ENCODE measurements around the gene NFIX.
"Not testable (repeated sequence)": the region's sequence is repeated elsewhere in the genome, so short reads cannot be mapped to it uniquely, and the experiment has no call there.

The NFIX gene

GRCh38 chr19:12957389-12957952, 37.8 kb upstream of the NFIX start:
- not testable (repeated sequence) for DNase-seq (ENCODE audit: low read depth)

- no peak for DNase-seq (ENCODE audit: low read depth)
Observed at GRCh38 chr19:12959481-12959880, 35.8 kb upstream of the NFIX start.

DNA sequence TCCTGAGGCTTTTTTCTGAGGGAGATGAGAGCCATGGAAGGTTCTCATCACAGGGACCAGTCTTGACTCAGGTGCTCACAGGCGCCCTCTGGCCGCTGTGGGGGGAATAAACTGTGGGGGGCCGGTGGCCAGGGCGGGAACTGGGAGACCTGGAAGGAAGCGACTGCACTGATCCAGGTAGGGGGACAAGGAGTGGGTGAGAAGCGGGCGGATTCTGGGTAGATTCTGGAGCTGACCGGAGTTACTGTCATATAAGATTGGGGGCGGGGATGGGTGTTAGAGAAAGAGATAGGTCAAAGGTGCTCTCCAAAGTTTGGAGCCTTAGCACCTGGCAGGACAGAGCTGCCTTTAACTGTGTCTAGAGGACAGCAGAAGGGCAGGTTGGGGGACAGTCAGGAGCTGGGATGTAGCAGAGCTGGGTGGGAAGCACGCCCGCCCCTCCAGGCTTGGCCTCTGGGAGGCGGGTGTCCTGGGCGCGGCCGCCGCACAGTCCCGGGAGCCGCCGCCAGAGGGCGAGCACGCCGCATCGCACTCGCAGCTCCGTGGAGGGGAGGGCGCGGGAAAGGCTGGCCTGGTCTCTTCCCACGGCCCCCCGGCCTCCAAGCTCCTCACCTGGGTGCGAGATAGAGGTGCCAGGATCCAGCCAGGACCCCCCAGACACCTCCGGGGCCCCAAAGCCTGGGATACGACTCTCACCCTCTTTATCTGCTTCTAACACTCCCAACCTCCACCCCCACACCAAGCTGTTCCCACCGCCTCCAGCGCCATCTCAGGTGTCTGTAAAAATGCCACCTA, 30.1 kb upstream of the NFIX start:
- DNase-seq (ENCODE audit: low read depth) = peak; percentile 63

- DNase-seq (ENCODE audit: low read depth) = no peak
Observed at GRCh38 chr19:12965812-12966135, 29.5 kb upstream of the NFIX start.

GRCh38 chr19:12967907-12968306, 27.4 kb upstream of the NFIX start:
- no peak for DNase-seq (ENCODE audit: low read depth)

- no peak for DNase-seq (ENCODE audit: low read depth)
Observed at GRCh38 chr19:12969292-12969988, 25.8 kb upstream of the NFIX start, which contains the start of gene DAND5. DAND5 (plus strand) TSS chr19:12969576; CDS start chr19:12969661, 85 bp downstream.

GRCh38 chr19:12970070-12970820, 25.0 kb upstream of the NFIX start:
- DNase-seq (ENCODE audit: low read depth) = no peak

DNA sequence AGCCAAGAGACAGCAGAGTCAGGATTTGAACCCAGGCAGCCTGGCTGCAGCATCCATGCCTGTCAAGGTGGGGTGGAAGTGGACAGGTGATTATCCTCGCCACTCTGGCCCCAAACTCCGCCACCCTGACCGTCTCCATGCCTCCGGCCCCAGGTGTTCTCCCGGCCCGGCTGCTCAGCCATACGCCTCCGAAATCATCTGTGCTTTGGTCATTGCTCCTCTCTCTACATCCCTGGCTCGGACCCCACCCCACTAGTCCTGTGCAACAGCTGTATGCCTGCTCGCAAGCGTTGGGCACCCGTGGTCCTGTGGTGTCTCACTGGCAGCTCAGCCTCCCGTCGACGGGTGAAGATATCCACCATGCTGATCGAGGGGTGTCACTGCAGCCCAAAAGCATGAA, 22.0 kb upstream of the NFIX start:
- DNase-seq (ENCODE audit: low read depth) = no peak

- DNase-seq (ENCODE audit: low read depth) = no peak
Observed at GRCh38 chr19:12974301-12975220, 20.7 kb upstream of the NFIX start.

DNA sequence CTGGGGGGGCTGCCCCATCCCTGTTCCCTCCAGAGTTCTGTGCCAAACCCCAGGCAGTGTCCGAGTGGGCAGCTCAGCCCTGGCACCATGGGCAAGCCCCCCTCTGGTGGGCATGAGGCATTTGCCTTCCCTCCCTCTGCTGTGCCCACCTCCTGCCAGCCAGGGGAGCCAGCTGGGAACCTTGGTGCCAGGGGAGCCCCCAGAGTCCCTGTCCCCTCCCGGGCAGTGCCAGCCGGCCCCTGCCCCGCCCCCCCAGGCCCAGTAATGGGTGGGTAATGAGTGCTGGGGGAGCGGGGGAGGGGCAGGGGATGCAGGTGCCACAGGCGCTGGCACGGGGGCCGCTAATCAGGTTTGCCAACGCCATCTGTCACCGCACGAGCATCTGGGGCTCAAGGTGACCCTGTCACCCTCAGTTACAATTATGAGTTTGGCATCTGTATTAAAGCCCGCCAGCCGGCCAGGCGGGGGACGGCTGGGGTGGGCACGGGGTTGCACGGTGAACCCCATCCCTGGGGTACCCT, 20.0 kb upstream of the NFIX start:
- DNase-seq (ENCODE audit: low read depth) = no peak

DNA sequence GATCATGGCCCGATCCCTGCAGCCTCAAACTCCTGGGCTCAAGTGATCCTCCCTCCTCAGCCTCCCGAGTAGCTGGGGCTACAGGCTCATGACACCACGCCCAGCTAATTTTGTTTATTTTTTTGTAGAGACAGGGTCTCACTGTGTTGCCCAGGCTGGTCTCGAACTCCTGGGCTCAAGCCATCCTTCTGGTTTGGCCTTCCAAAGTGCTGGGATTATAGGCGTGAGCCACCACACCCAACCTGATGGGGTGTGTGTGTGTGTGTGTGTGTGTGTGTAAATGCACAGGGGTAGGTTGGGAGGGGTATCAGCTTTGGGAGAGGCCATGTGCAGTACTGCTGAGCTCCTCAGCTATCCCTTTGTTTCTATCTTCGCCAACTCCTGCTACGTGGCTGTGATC, 19.2 kb upstream of the NFIX start:
- not testable (repeated sequence) for DNase-seq (ENCODE audit: low read depth)

- no peak for DNase-seq (ENCODE audit: low read depth)
Observed at GRCh38 chr19:12979974-12980373, 15.3 kb upstream of the NFIX start.

DNA sequence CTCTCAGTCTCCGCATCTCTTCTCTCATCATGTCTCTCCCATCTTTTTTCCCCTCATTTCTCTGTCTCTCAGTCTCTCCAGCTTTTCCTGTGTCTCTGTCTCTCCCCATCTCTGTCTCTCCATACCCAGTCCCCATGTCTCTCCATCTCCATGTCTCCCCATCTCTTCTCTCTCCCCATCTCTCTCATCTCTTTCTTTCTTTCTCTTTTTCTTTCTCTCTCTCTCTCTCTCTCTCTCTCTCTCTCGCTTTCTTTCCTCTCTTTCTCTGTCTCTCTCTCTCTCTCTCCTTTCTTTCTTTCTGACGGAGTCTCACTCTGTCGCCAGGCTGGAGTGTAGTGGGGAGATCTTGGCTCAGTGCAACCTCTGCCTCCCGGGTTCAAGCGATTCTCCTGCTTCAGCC, 12.6 kb upstream of the NFIX start:
- DNase-seq (ENCODE audit: low read depth) = no peak

- no peak for DNase-seq (ENCODE audit: low read depth)
Observed at GRCh38 chr19:12983091-12983490, 12.2 kb upstream of the NFIX start.

DNA sequence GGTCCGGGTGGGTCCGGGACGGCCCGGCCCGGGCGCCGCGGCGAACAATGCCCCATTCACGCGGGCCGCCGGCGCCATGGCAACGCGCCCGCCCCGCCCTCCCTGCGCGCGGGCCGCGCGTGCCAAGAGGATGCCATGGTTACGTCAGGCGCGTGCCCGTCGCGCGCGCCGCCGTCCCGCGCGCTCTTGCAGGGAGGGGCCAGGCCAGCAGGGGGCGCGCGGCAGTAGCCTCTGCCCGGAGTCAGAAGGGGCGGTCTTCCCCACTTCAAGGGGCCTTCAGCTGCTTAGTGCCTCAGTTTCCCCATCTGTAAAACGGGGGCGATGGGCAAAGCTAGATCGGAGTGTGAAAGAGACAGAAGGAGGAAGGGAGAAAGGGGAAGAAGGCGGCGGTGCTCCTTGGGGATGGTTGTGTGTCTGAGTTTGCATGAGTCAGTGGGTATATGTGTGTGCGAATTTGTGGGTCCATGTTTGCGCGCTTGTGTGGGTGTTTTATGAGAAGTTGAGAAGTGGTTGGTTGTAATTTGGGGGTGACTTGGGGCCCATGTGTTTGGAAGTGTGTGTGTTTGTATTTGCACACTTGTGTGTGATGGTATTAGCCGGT, 11.6 kb upstream of the NFIX start:
- DNase-seq (ENCODE audit: low read depth) = peak; percentile 72

GRCh38 chr19:12984143-12984627, 11.1 kb upstream of the NFIX start:
- DNase-seq (ENCODE audit: low read depth) = no peak

DNA sequence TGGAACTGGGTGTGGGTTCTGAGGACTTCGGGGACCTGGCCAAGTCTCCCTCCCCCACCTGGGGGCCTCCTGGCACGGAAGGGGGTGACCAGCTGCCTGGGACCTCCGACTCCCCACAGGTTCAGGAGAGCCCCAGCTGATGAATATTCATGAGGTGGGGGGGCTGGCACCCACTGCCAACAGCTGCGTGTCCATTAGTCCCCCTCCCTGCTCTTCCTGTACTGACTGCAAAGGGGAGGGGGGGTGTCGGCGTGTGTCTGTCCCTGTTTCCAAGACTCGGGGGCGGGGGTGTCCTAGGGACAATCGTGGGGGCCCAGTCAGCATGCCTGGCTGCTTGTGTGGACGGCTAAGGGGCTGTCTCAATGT, 10.6 kb upstream of the NFIX start:
- DNase-seq (ENCODE audit: low read depth) = no peak

DNA sequence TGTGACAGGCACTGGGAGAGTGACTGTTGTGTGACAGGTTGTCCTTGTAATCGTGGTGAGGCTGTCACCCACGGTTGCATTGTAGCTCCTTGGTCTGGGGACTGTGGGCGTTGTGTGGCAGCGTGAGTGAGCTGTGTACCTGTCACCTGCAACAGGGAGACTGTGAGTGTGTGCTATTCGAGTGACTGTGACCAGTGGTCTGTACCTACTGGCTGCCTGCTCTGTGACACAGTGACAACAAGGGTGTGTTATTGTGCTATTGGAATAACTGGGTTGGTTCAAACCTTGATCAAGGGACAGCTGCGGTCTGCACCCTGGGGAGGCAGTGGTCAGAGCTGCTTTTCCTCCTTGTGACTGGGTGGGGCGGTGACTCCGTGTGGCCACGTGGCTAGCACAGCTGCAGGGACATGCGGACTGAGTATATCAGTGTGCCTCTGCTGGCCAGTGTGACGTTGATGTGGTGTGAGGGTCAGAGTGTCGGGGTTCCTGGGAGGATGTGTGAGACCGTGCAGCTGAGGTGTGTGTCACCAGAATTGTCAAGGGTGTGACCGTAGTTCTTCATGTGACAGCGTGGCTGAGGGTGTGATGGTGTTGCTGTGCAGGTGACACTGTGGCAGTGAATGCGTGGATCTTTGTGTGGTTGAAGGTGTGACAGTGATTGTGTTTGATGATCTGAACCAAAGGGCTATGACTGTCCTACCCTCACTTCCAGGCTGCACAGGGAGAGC, 10.1 kb upstream of the NFIX start:
- DNase-seq (ENCODE audit: low read depth) = no peak

DNA sequence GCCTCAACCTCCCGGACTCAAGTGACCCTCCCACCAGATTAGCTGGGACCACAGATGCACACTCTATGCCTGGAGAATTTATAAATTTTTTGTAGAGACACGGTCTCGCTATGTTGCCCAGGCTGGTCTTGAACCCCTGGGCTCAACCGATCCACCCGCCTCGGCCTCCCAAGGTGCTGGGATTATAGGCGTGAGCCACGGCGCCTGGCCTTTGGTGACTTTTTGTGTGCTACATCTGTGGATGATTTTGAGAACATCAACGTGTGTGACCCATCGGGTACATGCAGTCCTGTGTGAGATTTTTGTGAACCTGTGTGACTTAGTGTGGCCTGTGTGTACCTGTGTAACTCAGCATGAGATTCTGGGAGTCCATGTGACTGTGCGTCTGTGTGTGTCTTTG, 8.5 kb upstream of the NFIX start:
- DNase-seq (ENCODE audit: low read depth) = no peak

- no peak for DNase-seq (ENCODE audit: low read depth)
Observed at GRCh38 chr19:12987190-12987589, 8.1 kb upstream of the NFIX start.

All from stimulated activated CD4-positive, alpha-beta T cell treated with anti-CD3 and anti-CD28 coated beads, Interleukin-2, amount 100 ng/mL, for 4 hours (primary cell).